Prostate gland (tissue), 2 donors: ENCODE data around the gene RYR1.

Experiments used
- CTCF ChIP-seq, 4 experiments: fragments of 200-600 bp in 2 of 4; fragments of 450-650 bp in 2 of 4; sonication (generic) in 2 of 4; IDR thresholded peaks; 1 replicate in 3 of 4; 2 replicates in 1 of 4; pipeline ENCODE4 v1.5.1; 2016 to 2019; ENCODE audit warnings: antibody characterized with exemption in 4 of 4, mild to moderate bottlenecking in 2 of 4, moderate library complexity in 2 of 4
- POLR2A ChIP-seq: fragments of 450-650 bp; IDR thresholded peaks from one replicate; pipeline ENCODE4 v1.6.1; 2016; ENCODE audit warnings: antibody characterized with exemption, mild to moderate bottlenecking
- POLR2AphosphoS5 ChIP-seq: sonication (generic); formaldehyde crosslinking; IDR thresholded peaks from one replicate; pipeline ENCODE4 v1.6.1; 2017; ENCODE audit warnings: antibody characterized with exemption

DNA sequence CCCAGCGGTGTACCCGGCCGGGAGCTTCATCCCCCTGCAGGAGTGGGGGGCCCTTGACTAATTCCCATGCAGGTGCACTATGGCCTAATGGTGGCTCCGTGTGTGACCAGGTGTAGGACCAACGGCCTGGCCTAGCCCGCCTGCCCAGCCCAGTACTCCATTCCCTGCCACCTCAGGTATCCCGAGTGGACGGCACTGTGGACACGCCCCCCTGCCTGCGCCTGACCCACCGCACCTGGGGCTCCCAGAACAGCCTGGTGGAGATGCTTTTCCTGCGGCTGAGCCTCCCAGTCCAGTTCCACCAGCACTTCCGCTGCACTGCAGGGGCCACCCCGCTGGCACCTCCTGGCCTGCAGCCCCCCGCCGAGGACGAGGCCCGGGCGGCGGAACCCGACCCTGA, 39.7 kb downstream of the RYR1 start:
- TF ChIP-seq CTCF (IDR thresholded peaks at IDR 0.05) (no peak), POLR2AphosphoS5 (no peak), POLR2A (no peak)
